ENCODE measurements around the gene MLYCD.
A peak's percentile ranks its signal among the peaks of the same experiment; 100 is the strongest.

Gene MLYCD

DNA sequence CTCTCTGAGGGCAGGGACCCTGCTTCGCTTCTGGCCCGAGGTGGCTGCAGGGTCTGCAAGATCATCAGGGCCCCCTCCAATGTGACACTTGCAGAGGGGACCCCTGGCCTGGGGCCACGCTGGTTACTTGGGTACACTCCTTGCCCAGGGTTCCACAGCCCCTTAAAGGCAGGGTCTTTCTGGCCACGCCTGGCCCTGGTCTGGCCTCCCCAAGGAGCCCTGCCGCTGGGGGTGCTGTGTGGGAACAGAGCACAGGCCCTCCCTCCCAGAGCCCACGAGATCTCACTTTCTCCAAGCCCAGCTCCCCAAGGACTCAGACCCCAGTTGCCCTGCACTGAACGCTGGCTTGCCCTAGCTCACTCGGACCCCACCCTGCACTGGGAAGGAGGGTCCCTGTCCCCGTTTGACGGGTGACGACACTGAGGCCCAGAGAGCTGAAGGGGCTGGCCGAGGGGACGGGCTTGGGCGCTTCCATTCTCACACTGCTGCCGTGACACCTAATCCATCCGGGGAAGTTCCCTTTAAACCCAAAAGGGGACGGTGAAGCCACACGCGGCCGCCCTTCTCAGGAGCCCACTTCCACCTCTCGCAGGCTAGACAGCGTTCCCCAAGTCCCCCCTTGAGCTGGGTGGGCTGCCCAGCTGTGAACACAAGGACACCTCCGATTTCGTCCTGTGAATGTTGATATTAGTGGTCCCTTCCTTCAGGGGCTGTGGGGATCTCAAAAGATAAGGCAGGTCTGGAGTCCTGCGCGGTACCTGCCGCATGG lies 27.2 kb downstream of the MLYCD start:
- DNase-seq (ENCODE audit: low spot score): no peak

DNA sequence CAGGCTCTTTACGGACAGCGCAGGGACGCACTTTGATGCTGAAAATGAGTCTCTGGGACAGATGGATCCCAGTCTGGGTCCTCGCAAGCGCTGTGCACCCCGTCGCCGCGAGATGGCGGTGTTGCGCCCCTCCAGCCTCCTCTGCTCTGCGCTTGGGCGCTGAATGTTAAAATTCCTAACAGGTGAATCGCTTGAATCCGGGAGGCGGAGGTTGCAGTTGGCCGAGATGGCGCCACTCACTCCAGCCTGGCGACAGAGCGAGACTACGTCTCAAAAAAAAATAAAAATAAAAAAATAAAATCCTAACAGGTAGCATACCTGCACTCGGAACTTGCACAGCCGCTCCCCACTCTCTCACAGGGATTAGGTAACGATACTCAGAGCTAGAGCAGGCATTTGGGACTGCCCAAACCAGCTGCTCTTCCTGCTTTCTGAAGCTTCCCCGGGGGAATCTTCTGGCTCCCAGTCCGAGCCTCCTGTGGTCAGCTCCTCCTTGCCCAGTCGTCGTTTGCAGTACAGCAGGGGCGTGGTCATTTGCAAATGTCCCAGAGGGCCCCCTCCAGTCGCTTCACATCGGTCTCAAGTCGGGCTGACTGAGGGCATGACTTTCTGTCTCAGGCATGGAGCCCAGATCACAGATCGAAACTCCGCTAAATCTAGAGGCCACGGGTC lies 27.9 kb downstream of the MLYCD start:
- peak; percentile 89 for DNase-seq (ENCODE audit: low spot score)

GRCh38 chr16:83928341-83929055 lies 29.6 kb downstream of the MLYCD start:
- DNase-seq (ENCODE audit: low spot score): peak; percentile 84

- DNase-seq (ENCODE audit: low spot score): no peak
These were observed 31.1 kb downstream of the MLYCD start for GRCh38 chr16:83929811-83930555.

- no peak for DNase-seq (ENCODE audit: low spot score)
These were observed 32.0 kb downstream of the MLYCD start for GRCh38 chr16:83930730-83931500.

DNA sequence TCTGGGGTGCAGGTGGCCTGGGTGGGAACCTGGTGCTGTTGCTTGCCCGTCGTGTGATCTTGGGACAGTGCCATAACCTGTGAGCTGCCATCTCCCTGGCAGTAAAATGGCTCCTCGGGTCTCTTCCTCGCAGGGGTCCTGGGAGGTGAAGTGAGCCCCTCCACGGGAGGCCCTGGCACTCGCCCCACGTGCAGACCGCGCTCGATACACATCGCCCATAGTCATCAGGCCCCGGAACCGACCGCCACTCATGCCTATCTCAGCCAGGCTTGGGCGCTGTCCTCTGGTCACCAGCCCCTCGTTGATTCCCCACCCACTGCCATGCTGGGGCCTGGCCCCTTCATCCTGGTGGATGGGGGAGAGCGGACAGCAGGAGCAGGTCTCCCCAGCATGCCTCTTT lies 32.6 kb downstream of the MLYCD start:
- DNase-seq (ENCODE audit: low spot score): no peak

DNA sequence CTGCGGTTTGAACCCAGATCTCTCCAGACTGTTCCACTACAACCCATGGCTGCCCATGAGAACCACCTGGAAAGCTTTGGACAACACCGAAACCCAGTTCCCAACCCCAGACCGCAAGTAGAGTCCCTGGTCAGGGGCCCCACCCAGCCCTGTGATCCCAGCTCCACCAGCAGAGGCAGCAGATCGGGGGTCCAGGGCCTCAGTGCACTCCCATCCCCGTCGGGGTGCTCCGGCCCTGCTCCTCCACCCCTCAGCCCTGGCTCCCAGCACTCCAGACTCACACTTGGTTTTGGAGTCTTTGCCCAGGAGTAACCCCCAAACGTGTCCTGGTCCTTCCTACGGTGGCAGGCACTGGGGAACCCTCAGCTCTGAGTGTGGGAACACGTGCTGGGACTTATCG lies 33.4 kb downstream of the MLYCD start:
- no peak for DNase-seq (ENCODE audit: low spot score)

DNA sequence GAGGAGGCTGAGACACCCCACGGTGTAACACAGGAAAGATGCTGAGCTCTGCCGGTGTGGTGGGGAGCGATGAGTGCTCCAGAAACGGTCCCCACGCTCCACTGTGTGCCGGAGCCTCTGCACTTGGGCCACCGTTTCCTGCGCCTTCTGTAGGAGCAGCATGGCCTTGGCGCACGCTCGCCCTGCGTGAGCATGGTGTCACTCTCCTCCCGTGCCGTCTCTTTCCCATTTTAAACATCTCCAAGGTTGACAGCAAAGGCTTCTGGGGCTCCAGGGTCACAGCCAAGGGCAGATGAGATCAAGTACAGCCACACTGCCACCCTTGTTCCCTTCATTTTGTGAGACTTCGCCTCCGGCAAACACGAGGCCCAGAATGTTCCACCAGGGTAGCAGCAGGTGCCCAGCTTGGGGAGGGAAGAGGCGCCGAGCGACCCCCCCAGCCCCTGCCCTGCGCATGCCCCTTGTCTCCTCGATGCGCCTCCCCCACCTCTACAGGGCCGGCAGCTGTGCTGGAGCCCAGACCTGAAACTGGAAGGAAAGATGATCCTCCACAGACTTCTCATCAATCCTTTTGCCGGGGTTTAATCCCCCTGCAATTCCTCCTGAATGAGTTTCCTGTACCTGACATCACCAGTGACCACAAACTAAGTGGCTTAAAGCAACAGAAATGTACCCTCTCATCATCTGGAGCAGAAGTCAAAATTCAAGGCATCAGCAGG lies 34.2 kb downstream of the MLYCD start:
- no peak for DNase-seq (ENCODE audit: low spot score)

GRCh38 chr16:83933885-83934683 lies 35.2 kb downstream of the MLYCD start:
- DNase-seq (ENCODE audit: low spot score): no peak

DNA sequence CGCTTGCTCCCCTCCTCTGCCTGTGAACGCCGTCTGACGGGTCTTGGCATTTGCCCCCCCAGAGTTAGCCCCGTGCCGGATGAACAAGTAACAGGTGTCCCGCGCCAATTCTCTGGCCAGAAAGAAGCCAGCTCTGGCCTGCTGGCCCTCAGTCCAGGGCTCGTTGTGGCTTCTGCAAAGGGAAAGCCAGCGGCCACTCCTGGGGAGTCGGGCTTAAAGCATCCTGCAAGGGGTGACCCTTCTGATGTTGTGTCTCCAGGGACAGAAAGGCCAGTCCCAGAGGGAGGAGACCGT lies 35.7 kb downstream of the MLYCD start:
- DNase-seq (ENCODE audit: low spot score): no peak

GRCh38 chr16:83935005-83935857 lies 36.3 kb downstream of the MLYCD start:
- no peak for DNase-seq (ENCODE audit: low spot score)

GRCh38 chr16:83935858-83936255 lies 36.9 kb downstream of the MLYCD start:
- no peak for DNase-seq (ENCODE audit: low spot score)

DNA sequence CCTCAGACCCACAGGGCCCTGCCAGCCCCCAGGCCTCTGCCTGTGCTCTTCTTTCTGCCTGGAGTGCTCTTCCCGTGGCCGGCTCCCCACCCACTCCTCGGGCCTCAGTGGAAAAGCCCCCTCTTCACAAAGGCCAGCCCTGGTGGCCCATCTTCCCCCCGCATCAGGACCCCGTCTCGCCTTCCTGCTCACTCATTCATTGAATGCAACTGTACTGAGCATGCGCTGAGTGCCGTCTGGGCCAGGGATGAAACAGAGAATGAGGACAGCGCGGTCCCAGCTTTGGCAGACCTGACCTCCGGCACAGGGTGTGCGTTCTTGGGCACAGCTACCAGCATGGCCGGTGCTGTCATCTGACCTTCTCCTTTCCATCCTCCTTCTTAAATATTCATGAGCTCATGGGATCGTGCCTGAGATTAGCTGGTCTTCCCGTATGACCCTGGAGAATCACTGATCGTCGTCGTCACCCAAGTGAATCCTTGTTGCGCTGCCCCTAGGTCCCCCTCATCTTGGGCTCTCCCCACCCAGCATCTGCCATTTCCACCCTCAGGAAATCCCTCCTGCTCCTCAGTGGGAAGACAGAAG lies 37.8 kb downstream of the MLYCD start:
- DNase-seq (ENCODE audit: low spot score): no peak

GRCh38 chr16:83937267-83937666 lies 38.4 kb downstream of the MLYCD start:
- DNase-seq (ENCODE audit: low spot score): no peak

- DNase-seq (ENCODE audit: low spot score): no peak
These were observed 39.3 kb downstream of the MLYCD start for GRCh38 chr16:83937922-83938885.

- no peak for DNase-seq (ENCODE audit: low spot score)
These were observed 40.4 kb downstream of the MLYCD start for GRCh38 chr16:83939266-83939855.

- DNase-seq (ENCODE audit: low spot score): no peak
These were observed 41.2 kb downstream of the MLYCD start for GRCh38 chr16:83940119-83940518.
